GM20000 (cell line): ENCODE measurements around the gene CRIM1.

Source experiments
- DNase-seq: peaks from one replicate; pipeline ENCODE4 v3.0.0; 2012; ENCODE audit warnings: low spot score
- TF ChIP-seq, protein P1 (sequence below): IDR thresholded peaks from 2 replicates; pipeline ENCODE4 v1.5.1; 2012; ENCODE audit warnings: mild to moderate bottlenecking, control low read depth; ENCODE audit errors: extremely low read depth, missing control alignments

CRIM1 gene

DNA sequence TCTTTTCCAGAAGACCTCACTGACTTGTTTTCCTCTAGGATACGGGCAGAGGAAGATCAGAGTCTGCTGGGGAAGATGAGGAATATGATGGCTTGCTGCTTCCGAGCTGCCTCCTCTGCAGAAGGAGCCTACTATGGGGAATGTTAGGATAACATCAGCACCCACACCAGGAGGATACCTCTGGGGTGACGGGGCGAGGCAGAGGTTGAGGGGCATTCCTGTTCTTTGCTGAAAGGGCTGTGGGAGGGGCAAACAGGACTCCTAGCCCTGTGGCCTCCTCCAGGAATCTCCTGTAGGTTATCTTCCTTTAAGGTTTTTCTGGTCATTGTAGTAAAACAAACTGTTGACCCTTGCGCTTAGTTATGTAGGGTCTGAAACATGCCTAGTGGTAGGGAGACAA lies 102.5 kb downstream of the CRIM1 start:
- TF ChIP-seq, protein P1, sequence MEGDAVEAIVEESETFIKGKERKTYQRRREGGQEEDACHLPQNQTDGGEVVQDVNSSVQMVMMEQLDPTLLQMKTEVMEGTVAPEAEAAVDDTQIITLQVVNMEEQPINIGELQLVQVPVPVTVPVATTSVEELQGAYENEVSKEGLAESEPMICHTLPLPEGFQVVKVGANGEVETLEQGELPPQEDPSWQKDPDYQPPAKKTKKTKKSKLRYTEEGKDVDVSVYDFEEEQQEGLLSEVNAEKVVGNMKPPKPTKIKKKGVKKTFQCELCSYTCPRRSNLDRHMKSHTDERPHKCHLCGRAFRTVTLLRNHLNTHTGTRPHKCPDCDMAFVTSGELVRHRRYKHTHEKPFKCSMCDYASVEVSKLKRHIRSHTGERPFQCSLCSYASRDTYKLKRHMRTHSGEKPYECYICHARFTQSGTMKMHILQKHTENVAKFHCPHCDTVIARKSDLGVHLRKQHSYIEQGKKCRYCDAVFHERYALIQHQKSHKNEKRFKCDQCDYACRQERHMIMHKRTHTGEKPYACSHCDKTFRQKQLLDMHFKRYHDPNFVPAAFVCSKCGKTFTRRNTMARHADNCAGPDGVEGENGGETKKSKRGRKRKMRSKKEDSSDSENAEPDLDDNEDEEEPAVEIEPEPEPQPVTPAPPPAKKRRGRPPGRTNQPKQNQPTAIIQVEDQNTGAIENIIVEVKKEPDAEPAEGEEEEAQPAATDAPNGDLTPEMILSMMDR: no peak
- DNase-seq: no peak

DNA sequence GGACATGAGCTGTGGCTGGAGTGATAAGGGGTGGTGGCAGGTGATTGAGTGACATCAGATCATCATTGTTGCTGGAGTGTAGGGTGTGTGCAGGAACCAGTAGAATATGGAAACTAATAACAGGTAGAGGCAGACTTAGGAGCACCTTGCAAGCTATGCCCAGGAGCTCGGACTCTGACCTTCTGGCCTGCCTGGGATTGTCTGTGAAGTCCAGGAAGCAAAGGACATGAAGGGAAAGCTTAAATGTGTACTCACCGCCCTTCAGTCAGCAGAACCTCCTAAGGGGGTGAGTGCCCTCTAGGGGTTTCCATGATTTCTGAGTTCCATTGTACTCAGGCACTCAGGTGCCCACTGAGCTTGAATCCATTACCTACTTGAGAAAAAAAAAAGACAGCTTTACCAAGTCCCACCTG lies 104.2 kb downstream of the CRIM1 start:
- DNase-seq: no peak
- TF ChIP-seq, protein P1: no peak

GRCh38 chr2:36461039-36461681 lies 105.6 kb downstream of the CRIM1 start:
- TF ChIP-seq, protein P1: no peak
- no peak for DNase-seq

GRCh38 chr2:36462311-36462935 lies 106.8 kb downstream of the CRIM1 start:
- TF ChIP-seq, protein P1: no peak
- DNase-seq: no peak

DNA sequence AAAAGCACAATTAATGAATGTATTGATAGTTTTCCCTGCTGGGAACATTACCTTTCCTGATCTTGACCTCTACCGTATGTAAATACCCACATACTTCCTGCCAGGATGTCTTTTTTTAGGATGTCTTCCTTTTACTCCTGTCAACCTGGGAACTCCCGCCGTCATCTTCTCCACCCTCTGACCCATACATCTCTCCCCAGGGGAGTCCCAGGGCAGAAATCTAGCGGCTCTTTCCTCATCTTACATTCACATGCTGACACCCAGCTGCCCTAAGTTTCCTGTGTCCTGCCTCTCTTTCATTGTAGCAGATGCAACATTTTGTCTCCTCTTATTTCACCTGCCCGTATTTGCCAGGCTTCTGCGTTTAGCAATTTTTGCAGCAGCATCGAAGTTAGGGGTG lies 107.8 kb downstream of the CRIM1 start:
- DNase-seq: no peak
- TF ChIP-seq, protein P1: no peak

DNA sequence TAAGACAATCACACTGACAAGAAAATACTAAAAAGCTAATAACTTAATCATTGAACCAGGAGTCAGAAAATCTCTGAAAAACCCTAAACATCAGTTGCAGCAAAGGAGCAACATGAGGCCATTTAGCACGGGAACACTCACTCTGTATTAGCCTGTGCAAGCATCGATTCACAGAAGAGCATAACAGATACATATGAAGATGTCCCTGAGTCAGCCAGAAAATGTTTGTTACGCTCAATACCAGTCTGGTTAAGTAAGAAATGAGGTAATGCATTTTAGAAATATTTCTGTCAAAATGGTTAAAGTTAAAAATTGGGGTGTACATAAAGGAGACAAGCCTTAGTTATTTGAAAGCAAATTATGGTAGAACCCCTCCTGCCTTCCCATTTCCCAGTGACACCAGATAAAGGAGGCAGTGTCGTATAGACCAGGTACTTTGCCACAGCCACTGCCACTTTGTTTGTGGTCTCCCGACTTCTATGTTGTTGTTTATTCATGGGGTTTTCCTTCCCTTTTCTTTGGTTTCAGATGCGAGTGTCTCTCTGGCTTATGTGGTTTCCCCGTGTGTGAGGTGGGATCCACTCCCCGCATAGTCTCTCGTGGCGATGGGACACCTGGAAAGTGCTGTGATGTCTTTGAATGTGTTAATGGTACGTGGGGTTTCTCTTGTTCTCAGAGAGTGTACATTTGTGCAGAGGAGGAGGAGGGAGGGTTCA lies 108.6 kb downstream of the CRIM1 start:
- DNase-seq: no peak
- TF ChIP-seq, protein P1: no peak

GRCh38 chr2:36466135-36466534 lies 110.6 kb downstream of the CRIM1 start:
- peak; percentile 14 for DNase-seq
- TF ChIP-seq, protein P1: no peak
